Measurements from ENCODE around the gene PNPLA8.

DNA sequence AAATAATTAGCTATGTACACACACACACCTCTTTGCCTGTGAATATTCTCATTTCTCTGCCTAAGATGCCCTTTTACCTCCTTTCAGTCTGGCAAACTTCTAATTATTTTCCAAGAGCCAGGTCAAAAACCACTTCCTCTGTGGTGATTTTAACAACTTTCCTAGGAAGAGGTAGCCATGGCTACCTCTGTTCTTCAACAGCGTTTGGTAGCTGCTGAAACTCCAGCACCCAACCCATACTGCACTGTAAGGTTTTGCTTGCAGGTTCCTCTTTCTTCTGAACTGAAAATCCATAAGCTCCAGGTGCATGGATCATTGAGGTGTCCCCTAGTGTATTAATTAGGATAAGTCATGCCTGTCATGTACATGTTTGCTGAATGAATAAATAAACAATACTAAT is 95.3 kb downstream of the PNPLA8 start:
- TF ChIP-seq CTCF (conservative IDR thresholded peaks at IDR 0.05; ENCODE audit: low read length) (no peak), EZH2phosphoT487 (IDR thresholded peaks at IDR 0.05; ENCODE audit: borderline replicate concordance) (no peak)

Measured in Loucy (cell line).